Naive thymus-derived CD4-positive, alpha-beta T cell (primary cell): ENCODE results near the gene SLC13A1. TPM values are rescaled to one million over a fixed set of nuclear protein-coding genes. Genes with fewer than 3 reads are reported as not detected.

Experiments used
- polyA plus RNA-seq, 2 donors: library from polyadenylated mRNA; unstranded; fragments of 300-500 nt; fragmentation: Illumina TruSeq; gene quantifications; one replicate each; pipeline ENCODE4 v1.2.3, GENCODE V29; 2021
- total RNA-seq, 6 experiments: library from RNA in 5 of 6; stranded (reverse) in 5 of 6; gene quantifications; 1 replicate in 5 of 6; 2 replicates in 1 of 6; pipeline ENCODE4 v1.2.3 and lab custom pipeline; 2021 to 2026

SLC13A1 gene
- total and polyA plus RNA-seq, 7 experiments from 2014 or later = not detected

Other genes starting within 250 kb of the SLC13A1 start
- not detected for gene TAS2R16, start 204.3 kb downstream of the SLC13A1 start, total RNA-seq
- gene TAS2R16, start 204.3 kb downstream of the SLC13A1 start, polyA plus RNA-seq = not detected